ENCODE measurements around the gene PTPN20. TPM values are rescaled to one million over a fixed set of nuclear protein-coding genes. Genes with fewer than 3 reads are reported as not detected.

The PTPN20 gene
- total RNA-seq, 1 donor from 2014 or later: 3.0 TPM

GRCh38 chr10:47048526-47048905 is 137.3 kb downstream of the PTPN20 start:
- no peak for DNase-seq

DNA sequence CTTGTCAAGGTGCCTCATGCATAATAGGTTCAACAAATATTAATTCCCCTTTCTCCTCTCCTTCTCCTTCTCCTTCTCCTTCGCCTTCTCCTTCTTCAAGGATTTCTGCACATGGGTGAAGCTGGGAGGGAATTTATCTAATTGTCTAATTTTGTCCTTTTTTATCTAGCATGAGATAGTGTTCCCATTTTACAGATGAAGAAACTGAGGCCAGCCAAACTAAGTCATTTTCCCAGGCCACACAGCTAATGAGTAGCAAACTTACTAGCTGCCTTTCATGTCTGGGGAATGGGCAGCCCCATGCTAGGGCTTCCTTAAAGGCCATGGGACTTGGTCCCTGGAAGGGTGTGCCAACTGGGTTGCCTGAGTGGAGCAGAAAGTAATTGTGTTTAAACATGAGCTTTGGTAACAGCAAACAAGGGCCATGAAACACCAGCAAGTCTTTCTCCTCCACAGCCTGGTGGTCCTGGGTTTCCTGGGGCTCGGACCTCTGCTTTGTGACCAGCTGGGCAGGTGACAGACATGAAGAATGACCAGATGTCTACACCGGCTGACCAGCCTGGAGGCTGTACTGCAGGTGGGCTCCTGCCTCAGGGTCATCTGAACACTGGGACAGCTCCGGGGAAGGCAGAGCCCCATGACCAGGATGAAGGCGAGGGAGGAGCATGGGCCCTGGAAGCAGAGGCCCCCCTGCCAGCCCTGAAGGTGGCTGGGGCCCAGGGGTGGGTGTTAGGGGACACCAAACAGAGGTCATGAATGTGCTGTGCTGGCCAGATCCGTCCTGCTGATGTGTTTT is 138.0 kb downstream of the PTPN20 start:
- DNase-seq: no peak

DNA sequence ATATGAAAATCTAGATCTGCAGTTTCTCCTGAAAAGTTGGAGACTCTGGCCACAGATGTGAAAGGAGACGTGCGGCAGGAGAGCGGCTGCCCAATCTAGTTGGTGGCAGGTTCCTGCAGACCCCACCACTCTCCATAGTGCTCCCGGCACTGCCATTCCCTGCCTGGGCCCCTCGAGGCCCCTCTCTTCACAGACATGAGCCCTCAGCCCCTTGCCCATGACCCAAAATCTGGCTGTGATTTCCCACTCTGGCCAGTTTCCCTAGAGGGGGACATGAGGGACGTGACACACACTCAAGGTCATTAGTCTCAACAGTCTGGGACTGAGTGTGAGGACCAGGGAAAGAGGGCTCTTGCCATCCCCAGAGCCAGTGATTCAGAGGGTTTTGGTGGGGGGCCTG is 138.7 kb downstream of the PTPN20 start:
- no peak for DNase-seq

DNA sequence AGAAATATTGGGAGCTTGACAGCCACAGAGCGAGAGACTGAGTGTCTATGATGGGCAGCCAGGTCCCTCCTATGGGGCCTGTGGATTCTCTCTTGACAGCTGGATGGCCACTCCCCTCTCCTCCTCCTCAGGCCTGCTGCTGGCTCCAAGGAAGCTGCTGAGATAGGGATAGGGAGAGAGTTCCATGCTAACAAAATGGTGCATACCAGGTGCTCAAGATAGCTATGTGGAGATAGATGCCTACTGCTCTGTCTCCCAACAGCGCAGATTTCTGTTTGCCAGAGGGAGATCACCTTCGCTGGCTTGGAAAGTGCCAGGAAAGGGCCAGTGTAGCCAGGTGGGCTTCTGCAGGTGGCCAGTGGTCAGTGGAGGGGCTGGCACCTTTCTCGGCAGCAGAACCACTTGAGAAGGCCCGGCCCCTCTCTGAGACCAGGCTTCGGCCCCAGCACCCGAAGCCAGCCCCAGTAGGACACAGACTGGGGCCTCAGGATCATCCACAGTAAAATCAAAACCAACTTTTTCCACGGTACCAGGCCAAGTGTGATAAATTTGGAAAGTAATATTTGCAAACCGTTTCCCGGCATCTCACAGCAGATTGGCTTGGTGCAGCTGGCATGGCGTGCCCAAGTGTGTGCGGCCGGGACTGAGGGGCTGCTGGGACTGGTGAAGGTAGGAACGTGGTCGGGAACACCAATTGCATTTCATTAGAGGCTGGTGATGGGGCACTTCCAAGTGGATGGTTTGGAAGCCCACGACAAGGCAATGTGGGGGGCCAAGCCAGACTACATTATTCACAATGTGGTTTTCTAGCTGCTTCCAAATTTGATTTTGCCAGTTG is 139.6 kb downstream of the PTPN20 start:
- DNase-seq: no peak

DNA sequence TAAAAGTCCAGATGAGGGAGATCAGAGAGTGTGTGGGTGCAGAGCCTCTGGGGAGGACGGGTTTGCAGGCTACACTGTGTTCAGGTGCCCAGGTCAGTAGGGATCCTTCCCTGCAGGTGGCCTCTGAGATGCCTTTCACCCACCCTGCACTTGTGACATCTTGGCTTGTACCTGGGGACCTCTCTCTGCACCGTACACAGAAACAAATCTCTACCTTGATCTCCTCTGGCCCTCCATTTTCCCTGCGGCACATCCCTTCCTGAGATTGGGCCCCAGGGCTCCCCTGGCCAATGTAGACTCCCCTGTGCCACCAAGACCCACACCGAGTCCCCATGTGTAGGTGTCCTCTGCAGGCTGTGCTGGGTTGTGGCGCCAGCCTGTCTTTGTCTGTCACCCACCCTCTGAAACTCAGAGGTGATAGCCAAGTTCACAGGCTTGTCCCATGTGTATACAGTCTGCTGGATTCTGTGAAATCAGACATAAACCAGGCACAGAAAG is 140.6 kb downstream of the PTPN20 start:
- DNase-seq: no peak

Data from tongue (tissue), 2 donors.